HG03469 (cell line): ENCODE data around the gene SERPINF2.
A peak's percentile ranks its signal among the peaks of the same experiment; 100 is the strongest.
"Not testable (repeated sequence)": the region's sequence is repeated elsewhere in the genome, so short reads cannot be mapped to it uniquely, and the experiment has no call there.

Source experiments
- ATAC-seq: cut with Tn5 transposase; IDR thresholded peaks from one replicate; pipeline ENCODE4 v1.9.1; 2021; ENCODE audit warnings: mild to moderate bottlenecking, moderate library complexity, moderate number of reproducible peaks; ENCODE audit not compliant: unreplicated experiment

SERPINF2 gene

GRCh38 chr17:1716076-1716911 is 26.4 kb upstream of the SERPINF2 start:
- peak; percentile 57 for ATAC-seq

GRCh38 chr17:1716912-1717695 is 25.6 kb upstream of the SERPINF2 start:
- ATAC-seq, result peak; percentile 27

GRCh38 chr17:1718362-1719165 is 24.1 kb upstream of the SERPINF2 start:
- ATAC-seq, result no peak

DNA sequence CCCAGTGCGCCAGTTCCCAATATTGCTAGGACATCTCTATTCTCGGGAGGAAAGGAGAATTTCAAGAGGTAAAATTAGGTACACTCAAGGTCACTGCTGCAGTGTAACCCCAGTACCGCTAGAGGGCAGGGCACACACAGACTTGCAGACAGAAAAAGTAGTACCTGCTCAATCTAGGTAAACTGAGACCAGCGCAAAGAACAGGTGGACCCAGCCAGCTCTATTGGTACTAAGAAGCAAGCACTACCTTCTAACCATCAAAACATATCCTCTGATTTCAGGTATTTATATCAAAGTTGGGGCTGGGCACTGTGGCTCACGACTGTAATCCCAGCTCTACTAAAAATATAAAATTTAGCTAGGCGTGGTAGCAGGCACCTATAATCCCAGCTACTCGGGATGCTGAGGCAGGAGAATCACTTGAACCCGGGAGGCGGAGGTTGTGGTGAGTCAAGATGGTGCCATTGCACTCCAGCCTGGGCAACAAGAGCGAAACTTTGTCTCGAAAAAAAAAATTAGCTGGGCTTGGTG is 21.8 kb upstream of the SERPINF2 start:
- no peak for ATAC-seq

GRCh38 chr17:1722022-1722421 is 20.6 kb upstream of the SERPINF2 start:
- ATAC-seq, result not testable (repeated sequence)

DNA sequence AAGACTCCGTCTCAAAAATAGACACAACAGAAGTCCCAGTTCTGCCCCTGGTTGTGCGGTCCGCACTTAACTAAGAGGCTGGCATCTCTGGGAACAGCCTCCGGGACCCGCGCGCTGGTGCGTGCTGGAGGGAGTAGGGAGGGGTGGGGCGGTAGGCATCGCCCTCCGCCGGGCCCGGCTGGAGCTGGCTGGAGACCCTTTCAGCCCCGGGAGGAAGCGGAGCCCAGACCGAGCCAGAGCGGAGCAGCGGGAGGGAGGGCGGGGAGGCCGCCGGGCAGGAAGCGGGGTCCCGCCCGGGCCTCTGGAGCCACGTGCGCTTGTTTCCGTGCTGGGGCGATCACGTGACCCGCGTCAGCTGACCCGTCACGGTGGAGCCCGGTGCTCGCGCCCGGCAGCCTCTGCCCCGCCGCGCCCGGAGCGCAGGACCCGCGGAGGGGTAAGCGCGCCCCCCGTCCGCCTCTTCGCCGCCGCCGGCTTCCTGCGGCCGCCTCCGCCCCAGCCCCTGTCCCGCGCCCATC is 18.3 kb upstream of the SERPINF2 start, which contains the start of gene WDR81:
WDR81 (plus strand) TSS at position 354 of the 518 bp plus-strand sequence. CDS start 256 bp downstream, outside the sequence.
- no peak for ATAC-seq

DNA sequence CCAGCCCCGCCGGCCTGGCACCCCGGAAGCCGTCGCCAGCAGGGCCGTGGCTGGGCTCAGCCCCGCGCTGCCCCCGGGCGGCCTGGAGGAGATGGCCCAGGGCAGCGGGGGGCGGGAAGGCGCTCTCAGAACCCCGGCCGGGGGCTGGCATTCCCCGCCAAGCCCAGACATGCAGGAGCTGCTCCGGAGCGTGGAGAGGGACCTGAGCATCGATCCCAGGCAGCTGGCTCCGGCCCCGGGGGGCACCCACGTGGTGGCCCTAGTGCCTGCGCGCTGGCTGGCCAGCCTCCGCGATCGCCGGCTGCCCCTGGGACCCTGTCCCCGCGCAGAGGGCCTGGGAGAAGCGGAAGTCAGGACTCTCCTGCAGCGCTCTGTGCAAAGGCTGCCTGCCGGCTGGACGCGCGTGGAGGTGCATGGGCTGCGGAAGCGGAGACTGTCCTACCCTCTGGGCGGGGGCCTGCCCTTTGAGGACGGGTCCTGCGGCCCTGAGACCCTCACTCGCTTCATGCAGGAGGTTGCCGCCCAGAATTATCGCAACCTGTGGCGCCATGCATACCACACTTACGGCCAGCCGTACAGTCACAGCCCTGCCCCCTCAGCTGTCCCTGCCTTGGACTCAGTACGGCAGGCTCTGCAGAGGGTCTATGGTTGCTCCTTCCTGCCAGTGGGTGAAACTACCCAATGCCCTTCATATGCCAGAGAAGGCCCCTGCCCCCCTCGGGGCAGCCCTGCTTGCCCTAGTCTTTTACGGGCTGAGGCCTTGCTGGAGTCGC is 17.6 kb upstream of the SERPINF2 start:
- ATAC-seq, result no peak

GRCh38 chr17:1725642-1726511 is 16.8 kb upstream of the SERPINF2 start:
- ATAC-seq, result no peak

DNA sequence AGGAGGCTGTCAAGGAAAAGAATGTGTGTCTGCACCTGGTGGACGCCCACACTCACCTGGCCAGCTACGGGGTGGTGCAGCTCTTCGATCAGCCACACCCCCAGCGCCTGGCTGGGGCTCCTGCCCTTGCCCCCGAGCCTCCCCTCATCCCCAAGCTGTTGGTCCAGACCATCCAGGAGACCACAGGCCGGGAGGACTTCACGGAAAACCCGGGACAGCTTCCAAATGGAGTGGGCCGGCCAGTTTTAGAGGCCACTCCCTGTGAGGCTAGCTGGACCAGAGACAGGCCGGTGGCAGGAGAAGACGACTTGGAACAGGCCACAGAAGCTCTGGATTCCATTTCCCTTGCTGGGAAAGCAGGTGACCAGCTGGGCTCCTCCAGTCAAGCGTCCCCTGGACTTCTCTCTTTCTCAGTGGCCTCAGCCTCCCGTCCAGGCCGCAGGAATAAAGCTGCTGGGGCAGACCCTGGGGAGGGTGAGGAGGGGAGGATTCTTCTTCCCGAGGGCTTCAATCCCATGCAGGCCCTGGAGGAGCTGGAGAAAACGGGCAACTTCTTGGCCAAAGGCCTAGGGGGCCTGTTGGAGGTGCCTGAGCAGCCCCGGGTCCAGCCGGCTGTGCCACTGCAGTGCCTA is 15.9 kb upstream of the SERPINF2 start:
- no peak for ATAC-seq

- no peak for ATAC-seq
These were observed 15.3 kb upstream of the SERPINF2 start for GRCh38 chr17:1727258-1727789.

DNA sequence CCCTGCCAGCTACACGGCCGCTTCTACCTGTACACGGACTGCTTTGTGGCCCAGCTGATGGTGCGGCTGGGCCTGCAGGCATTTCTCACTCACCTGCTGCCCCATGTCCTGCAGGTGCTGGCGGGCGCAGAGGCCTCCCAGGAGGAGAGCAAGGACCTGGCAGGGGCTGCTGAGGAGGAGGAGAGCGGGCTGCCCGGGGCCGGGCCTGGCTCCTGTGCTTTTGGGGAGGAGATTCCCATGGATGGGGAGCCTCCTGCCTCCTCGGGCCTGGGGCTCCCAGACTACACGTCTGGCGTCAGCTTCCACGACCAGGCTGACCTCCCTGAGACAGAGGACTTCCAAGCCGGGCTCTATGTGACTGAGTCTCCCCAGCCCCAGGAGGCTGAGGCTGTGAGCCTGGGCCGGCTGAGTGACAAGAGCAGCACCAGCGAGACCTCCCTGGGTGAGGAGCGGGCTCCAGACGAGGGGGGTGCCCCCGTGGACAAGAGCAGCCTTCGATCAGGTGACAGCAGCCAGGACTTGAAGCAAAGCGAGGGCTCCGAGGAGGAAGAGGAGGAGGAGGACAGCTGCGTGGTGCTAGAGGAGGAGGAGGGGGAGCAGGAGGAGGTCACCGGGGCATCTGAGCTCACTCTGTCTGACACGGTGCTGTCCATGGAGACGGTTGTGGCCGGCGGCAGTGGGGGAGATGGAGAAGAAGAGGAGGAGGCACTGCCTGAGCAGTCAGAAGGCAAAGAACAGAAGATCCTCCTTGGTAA is 14.6 kb upstream of the SERPINF2 start:
- no peak for ATAC-seq

DNA sequence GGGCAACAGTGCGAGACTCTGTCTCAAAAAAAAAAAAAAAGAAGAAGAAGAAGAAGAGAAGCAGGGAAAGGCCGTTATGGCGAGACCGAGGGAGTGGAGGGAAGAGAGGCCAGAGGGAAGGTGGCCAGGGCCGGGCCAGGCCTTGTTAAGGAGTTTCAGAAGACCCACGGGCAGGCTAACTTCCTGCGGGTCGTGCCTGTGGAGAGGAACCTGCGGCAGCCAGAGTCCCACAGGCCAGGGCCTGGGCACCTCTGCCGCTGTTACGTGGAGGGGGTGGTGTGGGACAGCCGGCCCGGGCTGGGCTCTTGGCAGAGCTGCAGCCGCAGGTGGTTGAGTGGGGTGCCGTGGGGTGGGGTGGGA is 12.7 kb upstream of the SERPINF2 start:
- no peak for ATAC-seq

GRCh38 chr17:1730326-1731193 is 12.1 kb upstream of the SERPINF2 start:
- no peak for ATAC-seq

DNA sequence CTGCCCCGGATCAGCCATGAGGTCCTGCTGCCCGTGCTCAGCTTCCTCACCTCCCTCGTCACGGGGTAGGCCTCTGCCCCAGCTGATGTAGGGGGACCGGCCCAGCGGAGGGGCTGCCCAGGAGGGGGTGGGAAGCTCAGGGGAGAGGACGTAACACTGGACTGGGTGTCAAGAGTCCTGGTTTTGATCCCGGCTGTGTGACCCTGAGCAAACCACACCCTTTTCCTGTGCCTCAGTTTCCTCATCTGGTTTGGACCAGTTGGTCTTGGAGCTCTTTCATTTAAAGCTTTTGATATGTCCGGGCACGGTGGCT is 11.5 kb upstream of the SERPINF2 start:
- no peak for ATAC-seq

GRCh38 chr17:1732241-1732832 is 10.3 kb upstream of the SERPINF2 start:
- no peak for ATAC-seq

GRCh38 chr17:1732833-1733321 is 9.8 kb upstream of the SERPINF2 start:
- no peak for ATAC-seq
